SK-N-MC (cell line): ENCODE measurements around the gene AMHR2.

Source experiments
- EZH2 ChIP-seq: fragments of 200-600 bp; sonication (generic); IDR thresholded peaks from one replicate; pipeline ENCODE4 v1.6.1; 2017; ENCODE audit warnings: antibody characterized with exemption
- POLR2AphosphoS5 ChIP-seq: IDR thresholded peaks from 2 replicates; pipeline ENCODE4 v1.6.1; 2012; ENCODE audit warnings: mild to moderate bottlenecking, low read depth, low read length, borderline replicate concordance

- TF ChIP-seq POLR2AphosphoS5 (no peak), EZH2 (no peak)
These were observed 35.4 kb downstream of the AMHR2 start for GRCh38 chr12:53459097-53459496.
